ENCODE measurements around the gene CCDC87. TPM values are rescaled to one million over a fixed set of nuclear protein-coding genes. Genes with fewer than 3 reads are reported as not detected.
A peak's percentile ranks its signal among the peaks of the same experiment; 100 is the strongest.

Gene CCDC87
- total and polyA plus RNA-seq, 2 experiments from 2014 or later = 0.39 to 1.2 TPM

GRCh38 chr11:66546368-66546965, 46.4 kb downstream of the CCDC87 start, which contains the start of gene ACTN3 (continued):
- TF ChIP-seq ZNF462 (CRISPR knock-in tag; IDR thresholded peaks at IDR 0.05) (no peak), POLR2AphosphoS5 (IDR thresholded peaks at IDR 0.05; ENCODE audit: low read depth) (peak; percentile 54)

GRCh38 chr11:66545701-66546367, 47.0 kb downstream of the CCDC87 start, which contains the start of gene ZDHHC24:
Gene ZDHHC24 (minus strand): TSS chr11:66546048. CDS start chr11:66546003, 45 bp downstream.
- DNase-seq (ENCODE audit: low spot score) (peak; percentile 97), ATAC-seq (peak; percentile 80)
- Mint-ChIP-seq H3K4me3 (peak within 1 kb of the TSS; percentile 81), H3K36me3 (ENCODE audit: low read depth) (peaks cover 4% of the 10 kb centered on the region; the same call in 1 of the 3 replicates), H3K27me3 (ENCODE audit: insufficient read depth, low read depth, poor library complexity) (peaks cover 19% of the 10 kb centered on the region), H3K4me1 (peaks cover 38% of the 10 kb centered on the region), H3K27ac (peak within 1 kb of the TSS; percentile 70), H3K9me3 (no peaks in the 10 kb centered on the region; the same call in 1 of the 3 replicates)
- peak within 1 kb of the TSS; percentile 97 for H3K4me3 ChIP-seq
- peaks cover 7% of the 10 kb centered on the region for H4K20me1 ChIP-seq (replicated peaks; ENCODE audit: insufficient read depth)
- peak within 1 kb of the TSS; percentile 97 for H3K4me2 ChIP-seq
- no peaks in the 10 kb centered on the region for H3K27me3 ChIP-seq (ENCODE audit: insufficient read depth)
- H2AFZ ChIP-seq = peak within 1 kb of the TSS; percentile 97
- H3K4me1 ChIP-seq (ENCODE audit: insufficient read depth) = peaks cover 35% of the 10 kb centered on the region
- 0 out of 2 replicates have a peak, but pooled peaks cover 7% of the 10 kb centered on the region for H3F3A ChIP-seq (replicated peaks; ENCODE audit: low read depth)
- H3K9me2 ChIP-seq (ENCODE audit: insufficient read depth) = no peaks in the 10 kb centered on the region
- 0 out of 2 replicates have a peak, but pooled peaks cover 4% of the 10 kb centered on the region for H3K79me2 ChIP-seq (replicated peaks; ENCODE audit: insufficient read depth)
- H3K36me3 ChIP-seq (ENCODE audit: insufficient read depth) = no peaks in the 10 kb centered on the region
- peak within 1 kb of the TSS; percentile 74; the same call in 1 of the 2 replicates for H3K27ac ChIP-seq (ENCODE audit: low read depth)
- TF ChIP-seq JUNB (IDR thresholded peaks at IDR 0.05; ENCODE audit: unreplicated experiment) (no peak), ETS1 (IDR thresholded peaks at IDR 0.05) (no peak), CREB1 (CRISPR knock-in tag; IDR thresholded peaks at IDR 0.05; ENCODE audit: low read depth) (peak; percentile 29), EZH2 (IDR thresholded peaks at IDR 0.05; ENCODE audit: low read depth, unreplicated experiment) (no peak), ZNF114 (CRISPR knock-in tag; IDR thresholded peaks at IDR 0.05) (no peak), NANOG (IDR thresholded peaks at IDR 0.05; ENCODE audit: borderline replicate concordance) (no peak), EZH2phosphoT487 (IDR thresholded peaks at IDR 0.05; ENCODE audit: unreplicated experiment) (no peak), REST (IDR thresholded peaks at IDR 0.05; ENCODE audit: unreplicated experiment) (no peak)
